GM12878 (cell line): ENCODE data around the gene LIPG. TPM values are rescaled to one million over a fixed set of nuclear protein-coding genes. Genes with fewer than 3 reads are reported as not detected.

Experiments
- ATAC-seq: fragments of 200-7000 bp; cut with Tn5 transposase; 3 replicates; pipeline ENCODE4 v1.9.1; 2020; ENCODE audit warnings: mild to moderate bottlenecking, moderate library complexity
- BruUV-seq: library from RNA; stranded (reverse); fragments of 400-500 nt; replicated peaks from 2 replicates; lab custom pipeline; 2021; lab: Mats Ljungman, UMichigan
- CTCF ChIA-PET: fragments of 300-600 bp; sonication (Branson Sonifier 250); formaldehyde crosslinking; extraction: SDS; loops from one replicate; lab custom pipeline; 2021; ENCODE audit warnings: inconsistent platforms; lab: Yijun Ruan, JAX
- POLR2A ChIA-PET: fragments of 350-600 bp; formaldehyde crosslinking; extraction: SDS; loops from one replicate; lab custom pipeline; 2021; ENCODE audit warnings: inconsistent platforms; lab: Charles Lee
- RAD21 ChIA-PET: fragments of 300-600 bp; sonication (Branson Sonifier 250); formaldehyde crosslinking; loops from one replicate; lab custom pipeline; 2023; ENCODE audit warnings: antibody characterized with exemption; ENCODE audit not compliant: unreplicated experiment; lab: Charles Lee
- SMC1A ChIA-PET: fragments of 300-600 bp; sonication (Branson Sonifier 250); formaldehyde crosslinking; loops from one replicate; lab custom pipeline; 2023; ENCODE audit not compliant: unreplicated experiment, uncharacterized antibody; lab: Charles Lee
- DNase-seq: peaks from one replicate; pipeline ENCODE4 v3.0.0-alpha.2; 2011; ENCODE audit warnings: low read depth, low spot score
- FAIRE-seq: peaks from 3 replicates; lab custom pipeline; 2011; peaks lifted over from hg19 to GRCh38; lab: Jason Lieb, UNC
- H2AFZ ChIP-seq: 2 replicates; pipeline ENCODE4 v1.6.0; 2011; ENCODE audit warnings: low read depth, low read length, control low read depth; ENCODE audit not compliant: control insufficient read depth
- H3K27ac ChIP-seq: 2 replicates; pipeline ENCODE4 v1.5.1; 2011; ENCODE audit warnings: control low read depth; ENCODE audit not compliant: control insufficient read depth, insufficient read depth
- H3K27me3 ChIP-seq, 2 experiments: replicated peaks in 1 of 2; 2 replicates each; pipeline versions ENCODE4 v1.6.0 to v1.6.1; 2011; ENCODE audit warnings: low read length in 1 of 2; ENCODE audit not compliant: control insufficient read depth in 2 of 2, insufficient read depth in 2 of 2
- H3K36me3 ChIP-seq, 2 experiments: 2 replicates each; pipeline ENCODE4 v1.5.1; 2011; ENCODE audit warnings: low read length in 1 of 2; ENCODE audit not compliant: control insufficient read depth in 2 of 2, insufficient read depth in 2 of 2
- H3K4me1 ChIP-seq: 2 replicates; pipeline ENCODE4 v1.6.1; 2011; ENCODE audit warnings: mild to moderate bottlenecking, low read length, moderate library complexity, mixed read lengths; ENCODE audit not compliant: control insufficient read depth, insufficient read depth
- H3K4me2 ChIP-seq: 2 replicates; pipeline ENCODE4 v1.6.0; 2011; ENCODE audit warnings: control low read depth; ENCODE audit not compliant: control insufficient read depth, insufficient read depth
- H3K4me3 ChIP-seq: fragments of 200-600 bp; sonication (generic); 2 replicates; pipeline ENCODE4 v1.5.1; 2016
- H3K79me2 ChIP-seq: 2 replicates; pipeline ENCODE4 v1.6.0; 2011; ENCODE audit warnings: low read length; ENCODE audit not compliant: control insufficient read depth, insufficient read depth
- H3K9ac ChIP-seq: 2 replicates; pipeline ENCODE4 v1.8.0; 2011; ENCODE audit warnings: low read length, control low read depth, mixed read lengths; ENCODE audit not compliant: control insufficient read depth, insufficient read depth
- H3K9me3 ChIP-seq: replicated peaks from 3 replicates; pipeline ENCODE4 v1.5.1; 2011; ENCODE audit warnings: mild to moderate bottlenecking, low read length; ENCODE audit not compliant: control insufficient read depth, insufficient read depth
- H4K20me1 ChIP-seq: 2 replicates; pipeline ENCODE4 v1.6.0; 2011; ENCODE audit not compliant: control insufficient read depth, insufficient read depth
- ETV6 ChIP-seq, 2 experiments: fragments of 450-650 bp in 1 of 2; IDR thresholded peaks in 1 of 2; conservative IDR thresholded peaks in 1 of 2; 2 replicates each; pipeline ENCODE4 v1.6.1; 2014; ENCODE audit warnings: antibody characterized with exemption in 1 of 2, borderline replicate concordance in 1 of 2, low read depth in 1 of 2, mild to moderate bottlenecking in 1 of 2, moderate library complexity in 1 of 2
- PAX5 ChIP-seq: IDR thresholded peaks from 2 replicates; pipeline ENCODE4 v1.6.1; 2011; ENCODE audit warnings: low read depth, low read length, borderline replicate concordance
- POU2F2 ChIP-seq: IDR thresholded peaks from 3 replicates; pipeline ENCODE4 v1.6.1; 2011; ENCODE audit warnings: low read depth, mild to moderate bottlenecking, low read length, borderline replicate concordance
- RAD21 ChIP-seq: IDR thresholded peaks from 2 replicates; pipeline ENCODE4 v1.6.1; 2011; ENCODE audit warnings: mild to moderate bottlenecking, low read depth, low read length, moderate library complexity; ENCODE audit not compliant: insufficient read depth
- RELA ChIP-seq: fragments of 450-650 bp; IDR thresholded peaks from 2 replicates; pipeline ENCODE4 v1.8.0; 2014; ENCODE audit warnings: borderline replicate concordance; ENCODE audit not compliant: partially characterized antibody
- STAT3 ChIP-seq: IDR thresholded peaks from 2 replicates; pipeline ENCODE4 v1.6.1; 2011; ENCODE audit warnings: low read depth, low read length, improper control_type of control experiment
- ZBTB11 ChIP-seq: fragments of 450-650 bp; formaldehyde crosslinking; IDR thresholded peaks from 2 replicates; pipeline ENCODE4 v1.5.0; 2022; ENCODE audit warnings: mild to moderate bottlenecking, missing genetic modification characterization
- ZZZ3 ChIP-seq: IDR thresholded peaks from 2 replicates; pipeline ENCODE4 v1.6.1; 2011; ENCODE audit warnings: low read depth; ENCODE audit not compliant: control insufficient read depth, insufficient read length
- WGBS: methylation state at CpG from one replicate; pipeline ENCODE4 v1.1.6; 2016; ENCODE audit warnings: low lambda C conversion rate; ENCODE audit not compliant: insufficient replicate concordance, insufficient coverage; ENCODE audit errors: missing lambda C conversion rate; 5-methylcytosine and 5-hydroxymethylcytosine counted together
- in situ Hi-C: fragments of 300-500 bp; cut with MboI; formaldehyde crosslinking; loops from 9 replicates; pipeline ENCODE4 v1.14.3; 2018; ENCODE audit warnings: mixed read lengths
- intact Hi-C: fragments of 100-400 bp; cut with micrococcal nuclease; formaldehyde crosslinking; loops from one replicate; pipeline ENCODE4 v1.14.2; 2022; ENCODE audit not compliant: unreplicated experiment
- polyA plus RNA-seq, 11 experiments: library from polyadenylated mRNA; depleted of rRNA in 4 of 11; unstranded in 6 of 11; stranded (reverse) in 5 of 11; fragments of >200 nt; fragmentation: Nextera tagmentation in 4 of 11; fragmentation: Illumina TruSeq in 1 of 11; extraction: Ambion mirVana in 4 of 11; extraction: Trizol in 1 of 11; gene quantifications; 1 replicate in 1 of 11; 2 replicates in 10 of 11; pipeline versions ENCODE4 v1.2.1 to v1.2.3, GENCODE V29; 2011 to 2016; ENCODE audit warnings: inconsistent platforms in 2 of 11, missing spikeins in 2 of 11, low read depth in 1 of 11
- total RNA-seq, 4 experiments: library from RNA; depleted of rRNA in 3 of 4; stranded (reverse); fragments of >200 nt in 3 of 4; fragmentation: Illumina TruSeq in 1 of 4; extraction: Trizol in 1 of 4; gene quantifications; 2 replicates each; pipeline versions ENCODE4 v1.2.1 to v1.2.3, GENCODE V29; 2013 to 2021
- TF ChIP-seq, protein P1 (sequence below): fragments of 450-650 bp; IDR thresholded peaks from 2 replicates; pipeline ENCODE4 v1.6.1; 2016; ENCODE audit warnings: mild to moderate bottlenecking

Gene LIPG
- total and polyA plus RNA-seq, 10 of the 15 experiments (the other 5 are each of a cell fraction or from before 2014, with no cell fraction given), result 0.04 to 0.55 (median 0.18) TPM; not detected in 1

DNA sequence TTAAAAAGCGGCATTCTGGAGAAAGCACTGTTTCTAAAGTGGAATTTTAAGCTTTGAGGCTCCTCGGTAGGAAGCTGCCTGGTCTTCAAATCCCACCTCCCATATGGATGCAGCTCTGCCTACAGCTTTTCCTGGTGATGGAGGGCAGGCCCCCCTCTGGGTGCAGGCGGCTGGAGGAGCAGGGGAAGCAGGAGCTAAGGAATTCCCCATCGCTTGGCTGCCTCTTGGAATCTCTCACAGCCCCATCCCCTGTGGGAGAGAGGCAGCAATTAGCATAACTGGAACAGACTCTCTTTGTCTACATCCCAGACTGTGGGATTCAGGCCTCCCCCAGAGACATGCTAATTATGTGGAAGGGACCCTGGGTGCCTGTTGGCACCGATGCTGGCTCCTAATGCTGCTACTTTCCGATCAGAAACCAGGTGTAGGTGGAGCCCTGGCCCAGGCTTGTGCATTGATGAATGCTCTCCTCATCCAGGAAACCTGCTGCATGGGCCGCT lies 51.3 kb downstream of the LIPG start (continued):
- TF ChIP-seq RAD21 (no peak), ZBTB11 (CRISPR knock-in tag) (no peak)
- TF ChIP-seq, all 136 proteins: peak for 0

DNA sequence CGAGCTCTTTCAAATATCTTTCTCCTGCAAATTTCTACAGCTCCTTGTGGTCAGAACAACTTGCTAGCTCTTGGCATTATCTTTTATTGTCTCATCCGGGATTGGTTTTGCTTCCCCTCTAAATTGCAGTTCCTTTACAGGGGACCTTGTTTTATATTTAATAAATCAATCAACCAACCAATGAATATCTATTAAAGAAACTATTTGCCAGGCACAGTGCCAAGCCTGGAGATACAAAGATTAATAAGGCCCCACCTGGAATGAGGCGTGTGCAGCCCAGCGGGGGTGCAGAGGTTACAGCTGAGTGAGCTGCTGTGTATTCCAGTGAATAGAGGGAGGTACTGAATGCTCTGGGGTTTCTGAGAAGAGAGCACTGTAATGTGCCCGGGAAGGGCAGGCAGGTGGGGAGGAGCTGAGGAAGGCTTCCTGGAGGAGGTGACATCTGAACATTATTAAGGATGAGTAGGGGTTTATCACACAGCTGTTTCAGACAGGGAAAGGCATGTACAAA lies 51.8 kb downstream of the LIPG start:
- SMC1A ChIA-PET, result no interaction called here
- H3K4me3 ChIP-seq, result no peak overlapping the region
- no peak overlapping the region for H3K27ac ChIP-seq
- POLR2A ChIA-PET, result no interaction called here
- no TSS peak for BruUV-seq
- DNase-seq, result no peak
- peaks cover 10% of the 10 kb centered on the region for H3K4me1 ChIP-seq
- in situ Hi-C loops, result no loop called here
- no peaks in the 10 kb centered on the region for H3K79me2 ChIP-seq
- no peaks in the 10 kb centered on the region; the same call in 2 of the 3 replicates for H3K9me3 ChIP-seq
- H3K9ac ChIP-seq, result no peak overlapping the region
- intact Hi-C loops, result no loop called here
- H3K4me2 ChIP-seq, result no peak overlapping the region
- RAD21 ChIA-PET, result no interaction called here
- no peaks in the 10 kb centered on the region for H4K20me1 ChIP-seq
- no peak for FAIRE-seq
- no peak overlapping the region for H2AFZ ChIP-seq
- no peak for ATAC-seq
- no peaks in the 10 kb centered on the region; a peak in 1 of 4 replicates for H3K27me3 ChIP-seq
- WGBS, result 44% methylated on average over 5 of the region's 5 CpGs
- TF ChIP-seq PAX5 (no peak), POU2F2 (no peak), ETV6 (conservative IDR thresholded peaks at IDR 0.05 in 1 of 2, IDR thresholded peaks at IDR 0.05 in 1 of 2; ENCODE audit: borderline replicate concordance in 1 of 2, low read depth in 1 of 2) (no peak), ZZZ3 (no peak), RELA (no peak), STAT3 (no peak)
- TF ChIP-seq, protein P1, sequence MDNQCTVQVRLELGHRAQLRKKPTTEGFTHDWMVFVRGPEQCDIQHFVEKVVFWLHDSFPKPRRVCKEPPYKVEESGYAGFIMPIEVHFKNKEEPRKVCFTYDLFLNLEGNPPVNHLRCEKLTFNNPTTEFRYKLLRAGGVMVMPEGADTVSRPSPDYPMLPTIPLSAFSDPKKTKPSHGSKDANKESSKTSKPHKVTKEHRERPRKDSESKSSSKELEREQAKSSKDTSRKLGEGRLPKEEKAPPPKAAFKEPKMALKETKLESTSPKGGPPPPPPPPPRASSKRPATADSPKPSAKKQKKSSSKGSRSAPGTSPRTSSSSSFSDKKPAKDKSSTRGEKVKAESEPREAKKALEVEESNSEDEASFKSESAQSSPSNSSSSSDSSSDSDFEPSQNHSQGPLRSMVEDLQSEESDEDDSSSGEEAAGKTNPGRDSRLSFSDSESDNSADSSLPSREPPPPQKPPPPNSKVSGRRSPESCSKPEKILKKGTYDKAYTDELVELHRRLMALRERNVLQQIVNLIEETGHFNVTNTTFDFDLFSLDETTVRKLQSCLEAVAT, result no peak
- H3K36me3 ChIP-seq, result no peaks in the 10 kb centered on the region
- CTCF ChIA-PET, result no interaction called here
